Activated CD8-positive, alpha-beta memory T cell treated with anti-CD3 and anti-CD28 coated beads for 48 hours (primary cell): Measurements from ENCODE around the gene INKA2.

Experiments used
- DNase-seq, 3 experiments: peaks; one replicate each; pipeline ENCODE4 v3.0.0-alpha.2; 2020; ENCODE audit warnings: low read depth in 2 of 3, low spot score in 2 of 3

The INKA2 gene

GRCh38 chr1:111706921-111707320 is 32.3 kb downstream of the INKA2 start:
- no peak for DNase-seq

- DNase-seq: no peak
These were observed 33.4 kb downstream of the INKA2 start for GRCh38 chr1:111705841-111706240.

GRCh38 chr1:111704776-111705175 is 34.4 kb downstream of the INKA2 start:
- no peak for DNase-seq

- no peak for DNase-seq
These were observed 35.0 kb downstream of the INKA2 start for GRCh38 chr1:111704240-111704639.

GRCh38 chr1:111702504-111703050 is 36.6 kb downstream of the INKA2 start:
- DNase-seq: no peak

- no peak for DNase-seq
These were observed 39.9 kb downstream of the INKA2 start for GRCh38 chr1:111699268-111699667.

- no peak for DNase-seq
These were observed 42.9 kb downstream of the INKA2 start for GRCh38 chr1:111696330-111696729.

- no peak for DNase-seq
These were observed 43.4 kb downstream of the INKA2 start for GRCh38 chr1:111695801-111696200.

GRCh38 chr1:111691886-111692285 is 47.3 kb downstream of the INKA2 start:
- DNase-seq: no peak

GRCh38 chr1:111690306-111690617 is 48.9 kb downstream of the INKA2 start:
- DNase-seq: no peak
